ENCODE data around the gene GRK5. TPM values are rescaled to one million over a fixed set of nuclear protein-coding genes. Genes with fewer than 3 reads are reported as not detected.

The GRK5 gene
- polyA plus RNA-seq, 1 donor from 2014 or later = 34.9 TPM

GRCh38 chr10:119292968-119293760 is 85.8 kb downstream of the GRK5 start:
- Histone ChIP-seq H3K9me2 (ENCODE audit: insufficient read depth, low read length) (no peaks in the 10 kb centered on the region), H4K20me1 (ENCODE audit: insufficient read depth) (no peaks in the 10 kb centered on the region), H2AFZ (ENCODE audit: low read depth, low read length) (no peak overlapping the region), H3F3A (ENCODE audit: insufficient read depth, low read length, poor library complexity, severe bottlenecking) (no peaks in the 10 kb centered on the region), H3K36me3 (ENCODE audit: insufficient read depth, low read length) (no peaks in the 10 kb centered on the region), H3K9me3 (ENCODE audit: low read length) (no peaks in the 10 kb centered on the region), H3K4me2 (ENCODE audit: low read length) (no peak overlapping the region), H3K27me3 (ENCODE audit: insufficient read depth, low read depth, low read length) (no peaks in the 10 kb centered on the region), H3K79me2 (replicated peaks; ENCODE audit: insufficient read depth, low read length) (no peaks in the 10 kb centered on the region), H3K27ac (ENCODE audit: low read length) (peak overlapping the region; percentile 58), H3K9ac (ENCODE audit: low read length) (peak overlapping the region; percentile 23), H3K4me3 (ENCODE audit: low read length) (no peak overlapping the region)
- TF ChIP-seq RAD21 (conservative IDR thresholded peaks at IDR 0.05) (no peak), TAF1 (IDR thresholded peaks at IDR 0.05; ENCODE audit: low read depth) (no peak)

GRCh38 chr10:119296703-119297102 is 89.3 kb downstream of the GRK5 start:
- no peak overlapping the region for H3K27ac ChIP-seq (ENCODE audit: low read length)
- no peaks in the 10 kb centered on the region for H3K27me3 ChIP-seq (ENCODE audit: insufficient read depth, low read depth, low read length)
- H4K20me1 ChIP-seq (ENCODE audit: insufficient read depth) = no peaks in the 10 kb centered on the region
- TF ChIP-seq TAF1 (IDR thresholded peaks at IDR 0.05; ENCODE audit: low read depth) (no peak), RAD21 (conservative IDR thresholded peaks at IDR 0.05) (no peak), MXI1 (conservative IDR thresholded peaks at IDR 0.05; ENCODE audit: poor library complexity, severe bottlenecking) (no peak)
- no peak overlapping the region for H3K9ac ChIP-seq (ENCODE audit: low read length)
- no peaks in the 10 kb centered on the region for H3K9me3 ChIP-seq (ENCODE audit: low read length)
- H2AFZ ChIP-seq (ENCODE audit: low read depth, low read length) = no peak overlapping the region
- no peaks in the 10 kb centered on the region for H3K9me2 ChIP-seq (ENCODE audit: insufficient read depth, low read length)
- no peaks in the 10 kb centered on the region for H3K36me3 ChIP-seq (ENCODE audit: insufficient read depth, low read length)
- no peak overlapping the region for H3K4me2 ChIP-seq (ENCODE audit: low read length)
- no peaks in the 10 kb centered on the region for H3F3A ChIP-seq (ENCODE audit: insufficient read depth, low read length, poor library complexity, severe bottlenecking)
- no peaks in the 10 kb centered on the region for H3K79me2 ChIP-seq (replicated peaks; ENCODE audit: insufficient read depth, low read length)
- H3K4me3 ChIP-seq (ENCODE audit: low read length) = no peak overlapping the region

GRCh38 chr10:119297207-119297968 is 90.0 kb downstream of the GRK5 start:
- TF ChIP-seq REST (IDR thresholded peaks at IDR 0.05; ENCODE audit: borderline replicate concordance) (no peak), POLR2AphosphoS5 (IDR thresholded peaks at IDR 0.05) (no peak), TAF1 (IDR thresholded peaks at IDR 0.05; ENCODE audit: low read depth) (no peak), SMC3 (conservative IDR thresholded peaks at IDR 0.05; ENCODE audit: poor library complexity) (no peak), EP300 (conservative IDR thresholded peaks at IDR 0.05; ENCODE audit: poor library complexity, severe bottlenecking) (no peak), CTCF (IDR thresholded peaks at IDR 0.05; ENCODE audit: poor library complexity, severe bottlenecking) (no peak), RAD21 (conservative IDR thresholded peaks at IDR 0.05) (no peak), EZH2 (IDR thresholded peaks at IDR 0.05; ENCODE audit: borderline replicate concordance, insufficient read depth, low read length, poor library complexity, severe bottlenecking) (no peak), MXI1 (conservative IDR thresholded peaks at IDR 0.05; ENCODE audit: poor library complexity, severe bottlenecking) (no peak)
- H4K20me1 ChIP-seq (ENCODE audit: insufficient read depth) = no peaks in the 10 kb centered on the region
- no peaks in the 10 kb centered on the region for H3K9me2 ChIP-seq (ENCODE audit: insufficient read depth, low read length)
- H3K4me3 ChIP-seq (ENCODE audit: low read length) = no peak overlapping the region
- H3K9me3 ChIP-seq (ENCODE audit: low read length) = no peaks in the 10 kb centered on the region
- H3K27ac ChIP-seq (ENCODE audit: low read length) = no peak overlapping the region
- H3K9ac ChIP-seq (ENCODE audit: low read length) = no peak overlapping the region
- no peaks in the 10 kb centered on the region for H3K27me3 ChIP-seq (ENCODE audit: insufficient read depth, low read depth, low read length)
- no peak overlapping the region for H3K4me2 ChIP-seq (ENCODE audit: low read length)
- H3K79me2 ChIP-seq (replicated peaks; ENCODE audit: insufficient read depth, low read length) = no peaks in the 10 kb centered on the region
- no peaks in the 10 kb centered on the region for H3K36me3 ChIP-seq (ENCODE audit: insufficient read depth, low read length)
- H3F3A ChIP-seq (ENCODE audit: insufficient read depth, low read length, poor library complexity, severe bottlenecking) = no peaks in the 10 kb centered on the region
- no peak overlapping the region for H2AFZ ChIP-seq (ENCODE audit: low read depth, low read length)
